Measurements from ENCODE around the gene SHROOM3.

DNA sequence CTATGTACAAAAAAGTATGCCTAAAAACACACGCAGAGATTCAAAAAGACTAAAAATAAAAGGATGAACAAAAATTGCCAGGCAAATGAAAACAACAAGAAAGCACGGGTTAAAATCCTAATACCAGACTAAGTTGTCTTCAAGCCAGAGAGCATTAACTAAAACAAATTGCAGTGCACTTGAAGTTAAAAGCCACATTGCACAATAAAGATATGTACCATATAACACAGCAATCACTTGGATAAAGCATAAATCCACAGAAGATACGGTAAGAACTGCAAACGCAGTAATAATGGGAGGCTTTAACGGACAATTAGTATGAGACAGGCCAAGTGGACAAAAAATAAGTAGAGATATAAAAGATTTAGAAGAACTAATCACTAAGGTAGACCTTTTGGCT is 28.9 kb upstream of the SHROOM3 start:
- TF ChIP-seq, protein P1, sequence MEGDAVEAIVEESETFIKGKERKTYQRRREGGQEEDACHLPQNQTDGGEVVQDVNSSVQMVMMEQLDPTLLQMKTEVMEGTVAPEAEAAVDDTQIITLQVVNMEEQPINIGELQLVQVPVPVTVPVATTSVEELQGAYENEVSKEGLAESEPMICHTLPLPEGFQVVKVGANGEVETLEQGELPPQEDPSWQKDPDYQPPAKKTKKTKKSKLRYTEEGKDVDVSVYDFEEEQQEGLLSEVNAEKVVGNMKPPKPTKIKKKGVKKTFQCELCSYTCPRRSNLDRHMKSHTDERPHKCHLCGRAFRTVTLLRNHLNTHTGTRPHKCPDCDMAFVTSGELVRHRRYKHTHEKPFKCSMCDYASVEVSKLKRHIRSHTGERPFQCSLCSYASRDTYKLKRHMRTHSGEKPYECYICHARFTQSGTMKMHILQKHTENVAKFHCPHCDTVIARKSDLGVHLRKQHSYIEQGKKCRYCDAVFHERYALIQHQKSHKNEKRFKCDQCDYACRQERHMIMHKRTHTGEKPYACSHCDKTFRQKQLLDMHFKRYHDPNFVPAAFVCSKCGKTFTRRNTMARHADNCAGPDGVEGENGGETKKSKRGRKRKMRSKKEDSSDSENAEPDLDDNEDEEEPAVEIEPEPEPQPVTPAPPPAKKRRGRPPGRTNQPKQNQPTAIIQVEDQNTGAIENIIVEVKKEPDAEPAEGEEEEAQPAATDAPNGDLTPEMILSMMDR (IDR thresholded peaks at IDR 0.05; ENCODE audit: poor library complexity, severe bottlenecking), result no peak
- TF ChIP-seq SMC3 (conservative IDR thresholded peaks at IDR 0.05; ENCODE audit: poor library complexity) (no peak), EZH2 (IDR thresholded peaks at IDR 0.05; ENCODE audit: borderline replicate concordance, insufficient read depth, low read length, poor library complexity, severe bottlenecking) (no peak), TAF1 (IDR thresholded peaks at IDR 0.05; ENCODE audit: low read depth) (no peak)

All from neural cell (in vitro differentiated cells).